ENCODE measurements around the gene MED31.

GRCh38 chr17:6596941-6597340, 54.5 kb downstream of the MED31 start:
- no peak for TF ChIP-seq CTCF (IDR thresholded peaks at IDR 0.05)
- TF ChIP-seq POLR2A (IDR thresholded peaks at IDR 0.05), result no peak

Measured in thyroid gland (tissue), 4 donors.